K562 (cell line): ENCODE data around the gene ZNF544. TPM values are rescaled to one million over a fixed set of nuclear protein-coding genes. Genes with fewer than 3 reads are reported as not detected.
A peak's percentile ranks its signal among the peaks of the same experiment; 100 is the strongest.

Experiments
- BHLHE40 ChIP-seq: IDR thresholded peaks from 2 replicates; pipeline ENCODE4 v1.6.1; 2011; ENCODE audit warnings: low read length, improper control_type of control experiment
- CEBPG ChIP-seq, 3 experiments: fragments of 200-800 bp in 1 of 3; sonication (Bioruptor generic) in 1 of 3; sonication (generic) in 1 of 3; formaldehyde crosslinking in 1 of 3; IDR thresholded peaks in 2 of 3; conservative IDR thresholded peaks in 1 of 3; 2 replicates each; pipeline versions ENCODE4 v1.6.1 to v1.8.0; 2016 to 2022; ENCODE audit warnings: missing compliant biosample characterization in 2 of 3, missing genetic modification characterization in 2 of 3, mild to moderate bottlenecking in 1 of 3, missing genetic modification reagents in 1 of 3
- EHMT2 ChIP-seq: fragments of 450-650 bp; IDR thresholded peaks from 2 replicates; pipeline ENCODE4 v1.6.1; 2018; ENCODE audit warnings: antibody characterized with exemption
- HDAC1 ChIP-seq, 2 experiments: fragments of 450-650 bp; IDR thresholded peaks; 2 replicates each; pipeline ENCODE4 v1.6.1; 2016 to 2017; ENCODE audit warnings: inconsistent platforms in 1 of 2, mild to moderate bottlenecking in 1 of 2, moderate library complexity in 1 of 2
- NELFE ChIP-seq: IDR thresholded peaks from 2 replicates; pipeline ENCODE4 v1.6.1; 2011; ENCODE audit warnings: mild to moderate bottlenecking; ENCODE audit not compliant: insufficient read depth, insufficient read length
- RAD21 ChIP-seq, 2 experiments: fragments of 250-450 bp in 1 of 2; fragments of 450-650 bp in 1 of 2; sonication (Bioruptor Pico) in 1 of 2; formaldehyde crosslinking in 1 of 2; IDR thresholded peaks in 1 of 2; conservative IDR thresholded peaks in 1 of 2; 2 replicates each; pipeline versions ENCODE4 v1.4.0 to v1.8.0; 2020 to 2022; ENCODE audit warnings: mild to moderate bottlenecking in 2 of 2, moderate library complexity in 1 of 2
- RBM15 ChIP-seq: fragments of 200-400 bp; formaldehyde crosslinking; IDR thresholded peaks from 2 replicates; pipeline ENCODE4 v1.6.1; 2018; ENCODE audit warnings: mild to moderate bottlenecking, low read length, moderate library complexity; ENCODE audit not compliant: insufficient read depth
- TAF15 ChIP-seq: fragments of 200-400 bp; formaldehyde crosslinking; IDR thresholded peaks from 2 replicates; pipeline ENCODE4 v1.6.1; 2017; ENCODE audit warnings: mild to moderate bottlenecking, low read depth, low read length, moderate library complexity
- TCF7 ChIP-seq: sonication (generic); IDR thresholded peaks from 2 replicates; pipeline ENCODE4 v1.6.1; 2016; ENCODE audit warnings: antibody characterized with exemption, borderline replicate concordance
- ZBTB8A ChIP-seq: fragments of 450-650 bp; IDR thresholded peaks from 2 replicates; pipeline ENCODE4 v1.6.1; 2018; ENCODE audit warnings: mild to moderate bottlenecking, moderate library complexity; ENCODE audit not compliant: partially characterized antibody
- polyA plus RNA-seq, 8 experiments: library from polyadenylated mRNA; depleted of rRNA in 4 of 8; stranded (reverse) in 5 of 8; unstranded in 3 of 8; fragments of >200 nt; fragmentation: Nextera tagmentation in 2 of 8; fragmentation: Illumina TruSeq in 1 of 8; extraction: Ambion mirVana in 2 of 8; extraction: Trizol in 1 of 8; gene quantifications; 2 replicates each; pipeline versions ENCODE4 v1.2.1 to v1.2.3, GENCODE V29; 2011 to 2014; ENCODE audit warnings: inconsistent platforms in 1 of 8, missing spikeins in 1 of 8
- total RNA-seq, 7 experiments: library from RNA; depleted of rRNA in 6 of 7; stranded (reverse); fragments of >200 nt in 6 of 7; fragmentation: Illumina TruSeq in 2 of 7; extraction: Trizol in 2 of 7; gene quantifications; 2 replicates each; pipeline versions ENCODE4 v1.2.1 to v1.2.3, GENCODE V29; 2011 to 2021; ENCODE audit warnings: low replicate concordance in 1 of 7
- TF ChIP-seq, protein P1 (sequence below): fragments of 250-450 bp; sonication (Bioruptor Pico); IDR thresholded peaks from 2 replicates; pipeline ENCODE4 v1.4.0; 2020; ENCODE audit warnings: mild to moderate bottlenecking
- TF ChIP-seq, protein P2 (sequence below), 2 experiments: fragments of 450-650 bp; conservative IDR thresholded peaks; 2 replicates each; pipeline ENCODE4 v1.6.1; 2017; ENCODE audit warnings: mild to moderate bottlenecking in 2 of 2, moderate library complexity in 2 of 2
- TF ChIP-seq, protein P3 (sequence below): fragments of 450-650 bp; conservative IDR thresholded peaks from 2 replicates; pipeline ENCODE4 v1.6.1; 2016; ENCODE audit warnings: missing genetic modification characterization, low read depth, mild to moderate bottlenecking, missing compliant biosample characterization, moderate library complexity
- TF ChIP-seq, protein P4 (sequence below), 2 experiments: fragments of 450-650 bp in 1 of 2; sonication (generic) in 1 of 2; formaldehyde crosslinking in 1 of 2; IDR thresholded peaks in 1 of 2; conservative IDR thresholded peaks in 1 of 2; 2 replicates each; pipeline versions ENCODE4 v1.6.1 to v1.8.1; 2016 to 2023; ENCODE audit warnings: mild to moderate bottlenecking in 2 of 2, moderate library complexity in 2 of 2, inconsistent platforms in 1 of 2, missing genetic modification reagents in 1 of 2
- TF ChIP-seq, protein P5 (sequence below): fragments of 250-450 bp; sonication (Bioruptor Pico); IDR thresholded peaks from 2 replicates; pipeline ENCODE4 v1.5.0; 2020; ENCODE audit warnings: mild to moderate bottlenecking, borderline replicate concordance

ZNF544 gene
- total and polyA plus RNA-seq, 9 of the 15 experiments (the other 6 are each of a cell fraction or from before 2014, with no cell fraction given), result 23.6 to 59.0 (median 41.4) TPM

DNA sequence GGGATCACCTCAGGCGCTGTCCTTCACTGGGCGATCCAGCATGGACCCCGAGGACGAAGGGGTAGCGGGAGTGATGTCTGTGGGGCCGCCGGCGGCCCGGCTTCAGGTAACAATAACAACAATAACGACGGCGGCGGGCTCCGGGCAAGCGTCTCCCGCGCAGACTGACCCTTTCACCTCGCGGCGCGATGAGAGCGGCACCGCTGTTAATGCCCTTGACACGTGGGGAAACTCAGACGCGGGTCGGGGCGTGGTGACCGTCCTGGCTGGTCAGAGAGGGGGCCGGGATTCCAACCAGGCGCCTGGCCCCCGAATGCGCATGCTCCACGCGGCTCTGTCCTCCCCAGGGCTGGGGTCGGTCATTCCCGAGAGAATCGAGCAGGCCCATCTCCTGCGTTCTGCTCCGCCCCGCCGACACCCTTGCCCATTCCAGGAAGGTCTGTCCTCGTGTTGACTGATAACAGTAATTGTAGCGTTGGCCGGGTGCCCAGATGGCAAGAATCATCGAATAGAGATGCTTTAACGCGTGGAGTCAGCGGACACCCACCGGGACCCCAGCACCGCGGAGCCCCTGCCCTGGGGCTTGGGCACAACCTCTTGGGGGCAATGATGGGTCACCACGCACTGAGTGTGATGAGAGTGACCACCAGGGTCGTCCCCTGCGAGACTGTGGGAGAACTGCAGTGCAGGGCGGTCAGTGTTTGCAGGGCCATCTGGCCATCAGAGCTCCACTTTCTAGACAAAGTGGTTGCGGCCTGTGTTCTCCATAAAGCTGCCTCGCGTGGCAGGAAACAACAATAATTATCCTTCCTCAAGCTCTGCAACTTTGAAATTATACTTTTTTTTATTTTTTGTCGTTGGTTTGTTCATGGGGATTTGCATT, 50.6 kb downstream of the ZNF544 start (continued):
- TF ChIP-seq, protein P1, sequence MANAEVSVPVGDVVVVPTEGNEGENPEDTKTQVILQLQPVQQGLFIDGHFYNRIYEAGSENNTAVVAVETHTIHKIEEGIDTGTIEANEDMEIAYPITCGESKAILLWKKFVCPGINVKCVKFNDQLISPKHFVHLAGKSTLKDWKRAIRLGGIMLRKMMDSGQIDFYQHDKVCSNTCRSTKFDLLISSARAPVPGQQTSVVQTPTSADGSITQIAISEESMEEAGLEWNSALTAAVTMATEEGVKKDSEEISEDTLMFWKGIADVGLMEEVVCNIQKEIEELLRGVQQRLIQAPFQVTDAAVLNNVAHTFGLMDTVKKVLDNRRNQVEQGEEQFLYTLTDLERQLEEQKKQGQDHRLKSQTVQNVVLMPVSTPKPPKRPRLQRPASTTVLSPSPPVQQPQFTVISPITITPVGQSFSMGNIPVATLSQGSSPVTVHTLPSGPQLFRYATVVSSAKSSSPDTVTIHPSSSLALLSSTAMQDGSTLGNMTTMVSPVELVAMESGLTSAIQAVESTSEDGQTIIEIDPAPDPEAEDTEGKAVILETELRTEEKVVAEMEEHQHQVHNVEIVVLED, result no peak
- TF ChIP-seq, protein P2, sequence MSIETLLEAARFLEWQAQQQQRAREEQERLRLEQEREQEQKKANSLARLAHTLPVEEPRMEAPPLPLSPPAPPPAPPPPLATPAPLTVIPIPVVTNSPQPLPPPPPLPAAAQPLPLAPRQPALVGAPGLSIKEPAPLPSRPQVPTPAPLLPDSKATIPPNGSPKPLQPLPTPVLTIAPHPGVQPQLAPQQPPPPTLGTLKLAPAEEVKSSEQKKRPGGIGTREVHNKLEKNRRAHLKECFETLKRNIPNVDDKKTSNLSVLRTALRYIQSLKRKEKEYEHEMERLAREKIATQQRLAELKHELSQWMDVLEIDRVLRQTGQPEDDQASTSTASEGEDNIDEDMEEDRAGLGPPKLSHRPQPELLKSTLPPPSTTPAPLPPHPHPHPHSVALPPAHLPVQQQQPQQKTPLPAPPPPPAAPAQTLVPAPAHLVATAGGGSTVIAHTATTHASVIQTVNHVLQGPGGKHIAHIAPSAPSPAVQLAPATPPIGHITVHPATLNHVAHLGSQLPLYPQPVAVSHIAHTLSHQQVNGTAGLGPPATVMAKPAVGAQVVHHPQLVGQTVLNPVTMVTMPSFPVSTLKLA (conservative IDR thresholded peaks at IDR 0.05), result peak; percentile 69 to 86
- TF ChIP-seq NELFE (no peak), BHLHE40 (no peak), TAF15 (no peak), CEBPG (CRISPR knock-in tag; IDR thresholded peaks at IDR 0.05) (no peak), CEBPG (tag; conservative IDR thresholded peaks at IDR 0.05 in 1 of 2, IDR thresholded peaks at IDR 0.05 in 1 of 2) (no peak), EHMT2 (no peak), RAD21 (CRISPR knock-in tag; conservative IDR thresholded peaks at IDR 0.05 in 1 of 2, IDR thresholded peaks at IDR 0.05 in 1 of 2) (no peak), TCF7 (no peak), RBM15 (no peak), HDAC1 (IDR thresholded peaks at IDR 0.05) (peak in 1 of 2 experiments; percentile 39; a peak in 1 of 4 replicates), ZBTB8A (no peak)
- TF ChIP-seq, protein P3, sequence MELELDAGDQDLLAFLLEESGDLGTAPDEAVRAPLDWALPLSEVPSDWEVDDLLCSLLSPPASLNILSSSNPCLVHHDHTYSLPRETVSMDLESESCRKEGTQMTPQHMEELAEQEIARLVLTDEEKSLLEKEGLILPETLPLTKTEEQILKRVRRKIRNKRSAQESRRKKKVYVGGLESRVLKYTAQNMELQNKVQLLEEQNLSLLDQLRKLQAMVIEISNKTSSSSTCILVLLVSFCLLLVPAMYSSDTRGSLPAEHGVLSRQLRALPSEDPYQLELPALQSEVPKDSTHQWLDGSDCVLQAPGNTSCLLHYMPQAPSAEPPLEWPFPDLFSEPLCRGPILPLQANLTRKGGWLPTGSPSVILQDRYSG (tag), result no peak
- TF ChIP-seq, protein P4, sequence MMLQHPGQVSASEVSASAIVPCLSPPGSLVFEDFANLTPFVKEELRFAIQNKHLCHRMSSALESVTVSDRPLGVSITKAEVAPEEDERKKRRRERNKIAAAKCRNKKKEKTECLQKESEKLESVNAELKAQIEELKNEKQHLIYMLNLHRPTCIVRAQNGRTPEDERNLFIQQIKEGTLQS (IDR thresholded peaks at IDR 0.05), result no peak
- TF ChIP-seq, protein P4 (CRISPR knock-in tag; conservative IDR thresholded peaks at IDR 0.05), result no peak; the same call in 1 of the 2 replicates
- TF ChIP-seq, protein P5, sequence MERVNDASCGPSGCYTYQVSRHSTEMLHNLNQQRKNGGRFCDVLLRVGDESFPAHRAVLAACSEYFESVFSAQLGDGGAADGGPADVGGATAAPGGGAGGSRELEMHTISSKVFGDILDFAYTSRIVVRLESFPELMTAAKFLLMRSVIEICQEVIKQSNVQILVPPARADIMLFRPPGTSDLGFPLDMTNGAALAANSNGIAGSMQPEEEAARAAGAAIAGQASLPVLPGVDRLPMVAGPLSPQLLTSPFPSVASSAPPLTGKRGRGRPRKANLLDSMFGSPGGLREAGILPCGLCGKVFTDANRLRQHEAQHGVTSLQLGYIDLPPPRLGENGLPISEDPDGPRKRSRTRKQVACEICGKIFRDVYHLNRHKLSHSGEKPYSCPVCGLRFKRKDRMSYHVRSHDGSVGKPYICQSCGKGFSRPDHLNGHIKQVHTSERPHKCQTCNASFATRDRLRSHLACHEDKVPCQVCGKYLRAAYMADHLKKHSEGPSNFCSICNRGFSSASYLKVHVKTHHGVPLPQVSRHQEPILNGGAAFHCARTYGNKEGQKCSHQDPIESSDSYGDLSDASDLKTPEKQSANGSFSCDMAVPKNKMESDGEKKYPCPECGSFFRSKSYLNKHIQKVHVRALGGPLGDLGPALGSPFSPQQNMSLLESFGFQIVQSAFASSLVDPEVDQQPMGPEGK (CRISPR knock-in tag), result no peak
